C4-2B (cell line): ENCODE data around the gene BSPRY.

ENCODE experiments used
- ZFX ChIP-seq: fragments of 450-650 bp; IDR thresholded peaks from 2 replicates; pipeline ENCODE4 v1.6.1; 2017
- TF ChIP-seq, protein P1 (sequence below): fragments of 450-650 bp; conservative IDR thresholded peaks from 2 replicates; pipeline ENCODE4 v1.5.1; 2017; ENCODE audit warnings: mild to moderate bottlenecking

GRCh38 chr9:113309204-113309813, 40.0 kb upstream of the BSPRY start:
- TF ChIP-seq, protein P1, sequence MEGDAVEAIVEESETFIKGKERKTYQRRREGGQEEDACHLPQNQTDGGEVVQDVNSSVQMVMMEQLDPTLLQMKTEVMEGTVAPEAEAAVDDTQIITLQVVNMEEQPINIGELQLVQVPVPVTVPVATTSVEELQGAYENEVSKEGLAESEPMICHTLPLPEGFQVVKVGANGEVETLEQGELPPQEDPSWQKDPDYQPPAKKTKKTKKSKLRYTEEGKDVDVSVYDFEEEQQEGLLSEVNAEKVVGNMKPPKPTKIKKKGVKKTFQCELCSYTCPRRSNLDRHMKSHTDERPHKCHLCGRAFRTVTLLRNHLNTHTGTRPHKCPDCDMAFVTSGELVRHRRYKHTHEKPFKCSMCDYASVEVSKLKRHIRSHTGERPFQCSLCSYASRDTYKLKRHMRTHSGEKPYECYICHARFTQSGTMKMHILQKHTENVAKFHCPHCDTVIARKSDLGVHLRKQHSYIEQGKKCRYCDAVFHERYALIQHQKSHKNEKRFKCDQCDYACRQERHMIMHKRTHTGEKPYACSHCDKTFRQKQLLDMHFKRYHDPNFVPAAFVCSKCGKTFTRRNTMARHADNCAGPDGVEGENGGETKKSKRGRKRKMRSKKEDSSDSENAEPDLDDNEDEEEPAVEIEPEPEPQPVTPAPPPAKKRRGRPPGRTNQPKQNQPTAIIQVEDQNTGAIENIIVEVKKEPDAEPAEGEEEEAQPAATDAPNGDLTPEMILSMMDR, result peak; percentile 89
- no peak for TF ChIP-seq ZFX
